WTC11 (cell line): Measurements from ENCODE around the gene NT5C1A. TPM values are rescaled to one million over a fixed set of nuclear protein-coding genes. Genes with fewer than 3 reads are reported as not detected.

Experiments used
- ATAC-seq: fragments of 200-7000 bp; cut with Tn5 transposase; 2 replicates; pipeline ENCODE4 v1.10.0; 2021; ENCODE audit warnings: mild to moderate bottlenecking, moderate library complexity
- CTCF ChIA-PET: fragments of 300-600 bp; sonication (Branson Sonifier 250); formaldehyde crosslinking; loops from one replicate; lab custom pipeline; 2021; ENCODE audit warnings: antibody characterized with exemption; lab: Charles Lee
- POLR2A ChIA-PET: fragments of 350-600 bp; sonication (Branson Sonifier 250); formaldehyde crosslinking; loops from one replicate; lab custom pipeline; 2021; ENCODE audit warnings: antibody characterized with exemption; lab: Charles Lee
- DNase-seq: peaks from one replicate; pipeline ENCODE4 v3.0.0; 2021; ENCODE audit warnings: low spot score
- H3K27ac Mint-ChIP-seq: 2 replicates; pipeline ENCODE4 v1.8.0; 2021; ENCODE audit warnings: mixed read lengths
- H3K27me3 Mint-ChIP-seq: 2 replicates; pipeline ENCODE4 v1.8.0; 2021; ENCODE audit warnings: low read depth, mild to moderate bottlenecking, moderate library complexity, mixed read lengths
- H3K36me3 Mint-ChIP-seq: 2 replicates; pipeline ENCODE4 v1.8.0; 2021; ENCODE audit warnings: mixed read lengths
- H3K4me1 Mint-ChIP-seq: 2 replicates; pipeline ENCODE4 v1.8.0; 2022; ENCODE audit warnings: mixed read lengths
- H3K4me3 Mint-ChIP-seq: 2 replicates; pipeline ENCODE4 v1.8.0; 2021; ENCODE audit warnings: mild to moderate bottlenecking, moderate library complexity, mixed read lengths
- H3K9me3 Mint-ChIP-seq: 2 replicates; pipeline ENCODE4 v1.8.0; 2021; ENCODE audit warnings: mixed read lengths
- CBFB ChIP-seq: sonication (generic); formaldehyde crosslinking; IDR thresholded peaks from 2 replicates; pipeline ENCODE4 v1.8.1; 2022; ENCODE audit warnings: mild to moderate bottlenecking, low read depth, missing genetic modification reagents
- CREM ChIP-seq: sonication (generic); formaldehyde crosslinking; IDR thresholded peaks from 2 replicates; pipeline ENCODE4 v1.8.1; 2022; ENCODE audit warnings: mild to moderate bottlenecking, missing genetic modification reagents, moderate library complexity
- ETV6 ChIP-seq: sonication (generic); formaldehyde crosslinking; IDR thresholded peaks from 2 replicates; pipeline ENCODE4 v1.8.1; 2022; ENCODE audit warnings: mild to moderate bottlenecking, missing genetic modification reagents
- FOXP1 ChIP-seq: sonication (generic); formaldehyde crosslinking; IDR thresholded peaks from 2 replicates; pipeline ENCODE4 v1.8.0; 2022; ENCODE audit warnings: missing genetic modification reagents, mild to moderate bottlenecking, moderate library complexity, borderline replicate concordance
- MYBL2 ChIP-seq: sonication (generic); formaldehyde crosslinking; IDR thresholded peaks from 2 replicates; pipeline ENCODE4 v1.8.1; 2023; ENCODE audit warnings: mild to moderate bottlenecking, moderate library complexity, missing genetic modification reagents
- RELA ChIP-seq: sonication (generic); formaldehyde crosslinking; IDR thresholded peaks from 2 replicates; pipeline ENCODE4 v1.8.1; 2022; ENCODE audit warnings: missing genetic modification reagents, mild to moderate bottlenecking, borderline replicate concordance
- SOX15 ChIP-seq: fragments of 250-450 bp; sonication (Bioruptor Pico); IDR thresholded peaks from 2 replicates; pipeline ENCODE4 v1.9.0; 2021; ENCODE audit warnings: mild to moderate bottlenecking
- TCF7 ChIP-seq: sonication (generic); formaldehyde crosslinking; IDR thresholded peaks from 2 replicates; pipeline ENCODE4 v1.8.0; 2022; ENCODE audit warnings: mild to moderate bottlenecking, low read depth, missing genetic modification reagents, moderate library complexity
- TEAD1 ChIP-seq: sonication (generic); formaldehyde crosslinking; IDR thresholded peaks from 2 replicates; pipeline ENCODE4 v1.8.0; 2022; ENCODE audit warnings: mild to moderate bottlenecking, missing genetic modification reagents
- ZBTB21 ChIP-seq: sonication (generic); formaldehyde crosslinking; IDR thresholded peaks from 2 replicates; pipeline ENCODE4 v1.8.1; 2023; ENCODE audit warnings: mild to moderate bottlenecking, missing genetic modification reagents, borderline replicate concordance
- ZNF121 ChIP-seq: sonication (generic); formaldehyde crosslinking; IDR thresholded peaks from 2 replicates; pipeline ENCODE4 v1.8.0; 2023; ENCODE audit warnings: missing genetic modification reagents
- ZNF219 ChIP-seq: sonication (generic); formaldehyde crosslinking; IDR thresholded peaks from 2 replicates; pipeline ENCODE4 v1.8.0; 2023; ENCODE audit warnings: missing genetic modification reagents, mild to moderate bottlenecking, borderline replicate concordance
- ZNF396 ChIP-seq: fragments of 250-450 bp; sonication (Bioruptor Pico); IDR thresholded peaks from 2 replicates; pipeline ENCODE4 v1.8.0; 2021; ENCODE audit warnings: mild to moderate bottlenecking, moderate library complexity, borderline replicate concordance
- ZNF423 ChIP-seq: fragments of 250-450 bp; sonication (Bioruptor Pico); IDR thresholded peaks from 2 replicates; pipeline ENCODE4 v2.1.2; 2022; ENCODE audit warnings: mild to moderate bottlenecking, moderate library complexity
- total RNA-seq: library from RNA; stranded (reverse); gene quantifications from 3 replicates; pipeline ENCODE4 v1.2.3, GENCODE V29; 2021
- TF ChIP-seq, protein P1 (sequence below): sonication (generic); formaldehyde crosslinking; IDR thresholded peaks from 2 replicates; pipeline ENCODE4 v1.8.1; 2023; ENCODE audit warnings: mild to moderate bottlenecking, missing genetic modification reagents, moderate library complexity
- TF ChIP-seq, protein P2 (sequence below): sonication (generic); formaldehyde crosslinking; IDR thresholded peaks from 2 replicates; pipeline ENCODE4 v1.8.1; 2022; ENCODE audit warnings: low read depth, missing genetic modification reagents, borderline replicate concordance
- TF ChIP-seq, protein P3 (sequence below): fragments of 250-450 bp; sonication (Bioruptor Pico); IDR thresholded peaks from 2 replicates; pipeline ENCODE4 v1.9.0; 2021; ENCODE audit warnings: mild to moderate bottlenecking
- TF ChIP-seq, protein P4 (sequence below): fragments of 250-450 bp; sonication (Bioruptor Pico); IDR thresholded peaks from 2 replicates; pipeline ENCODE4 v1.8.0; 2021; ENCODE audit warnings: mild to moderate bottlenecking
- TF ChIP-seq, protein P5 (sequence below): sonication (generic); formaldehyde crosslinking; IDR thresholded peaks from 2 replicates; pipeline ENCODE4 v1.8.1; 2022; ENCODE audit warnings: missing genetic modification reagents, borderline replicate concordance
- TF ChIP-seq, protein P6 (sequence below): fragments of 250-450 bp; sonication (Bioruptor Pico); IDR thresholded peaks from 2 replicates; pipeline ENCODE4 v1.9.0; 2021; ENCODE audit warnings: mild to moderate bottlenecking
- TF ChIP-seq, protein P7 (sequence below): fragments of 250-450 bp; sonication (Bioruptor Pico); conservative IDR thresholded peaks from 2 replicates; pipeline ENCODE4 v1.9.0; 2021; ENCODE audit warnings: mild to moderate bottlenecking
- TF ChIP-seq, protein P8 (sequence below): fragments of 250-450 bp; sonication (Bioruptor Pico); IDR thresholded peaks from 2 replicates; pipeline ENCODE4 v1.9.0; 2021; ENCODE audit warnings: moderate library complexity, mild to moderate bottlenecking, inconsistent platforms, borderline replicate concordance

NT5C1A gene
- total RNA-seq, 1 experiment from 2014 or later = not detected

DNA sequence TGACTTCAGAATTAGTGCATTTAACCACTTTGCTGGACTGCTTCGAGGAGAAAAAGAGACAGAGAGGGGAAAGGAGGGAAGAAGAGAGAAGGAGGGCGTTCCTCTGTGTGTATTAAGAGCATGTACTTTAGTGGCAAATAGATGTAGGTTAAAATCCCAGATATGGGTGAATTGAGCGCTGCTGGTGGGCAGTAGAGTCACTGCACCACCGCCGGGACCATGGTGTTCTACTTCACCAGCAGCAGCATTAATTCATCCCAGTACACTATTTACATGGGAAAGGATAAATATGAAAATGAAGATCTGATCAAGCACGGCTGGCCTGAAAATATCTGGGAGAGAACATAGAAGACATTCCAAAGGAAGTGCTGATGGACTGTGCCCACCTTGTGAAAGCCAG lies 45.9 kb upstream of the NT5C1A start:
- H3K36me3 Mint-ChIP-seq = no peaks in the 10 kb centered on the region
- DNase-seq (no peak), ATAC-seq (no peak)
- H3K27me3 Mint-ChIP-seq = peaks cover 97% of the 10 kb centered on the region
- H3K4me3 Mint-ChIP-seq = no peak overlapping the region
- POLR2A ChIA-PET = no interaction called here
- TF ChIP-seq, protein P1, sequence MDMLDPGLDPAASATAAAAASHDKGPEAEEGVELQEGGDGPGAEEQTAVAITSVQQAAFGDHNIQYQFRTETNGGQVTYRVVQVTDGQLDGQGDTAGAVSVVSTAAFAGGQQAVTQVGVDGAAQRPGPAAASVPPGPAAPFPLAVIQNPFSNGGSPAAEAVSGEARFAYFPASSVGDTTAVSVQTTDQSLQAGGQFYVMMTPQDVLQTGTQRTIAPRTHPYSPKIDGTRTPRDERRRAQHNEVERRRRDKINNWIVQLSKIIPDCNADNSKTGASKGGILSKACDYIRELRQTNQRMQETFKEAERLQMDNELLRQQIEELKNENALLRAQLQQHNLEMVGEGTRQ = no peak
- TF ChIP-seq, protein P2, sequence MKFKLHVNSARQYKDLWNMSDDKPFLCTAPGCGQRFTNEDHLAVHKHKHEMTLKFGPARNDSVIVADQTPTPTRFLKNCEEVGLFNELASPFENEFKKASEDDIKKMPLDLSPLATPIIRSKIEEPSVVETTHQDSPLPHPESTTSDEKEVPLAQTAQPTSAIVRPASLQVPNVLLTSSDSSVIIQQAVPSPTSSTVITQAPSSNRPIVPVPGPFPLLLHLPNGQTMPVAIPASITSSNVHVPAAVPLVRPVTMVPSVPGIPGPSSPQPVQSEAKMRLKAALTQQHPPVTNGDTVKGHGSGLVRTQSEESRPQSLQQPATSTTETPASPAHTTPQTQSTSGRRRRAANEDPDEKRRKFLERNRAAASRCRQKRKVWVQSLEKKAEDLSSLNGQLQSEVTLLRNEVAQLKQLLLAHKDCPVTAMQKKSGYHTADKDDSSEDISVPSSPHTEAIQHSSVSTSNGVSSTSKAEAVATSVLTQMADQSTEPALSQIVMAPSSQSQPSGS (CRISPR knock-in tag) = no peak
- TF ChIP-seq FOXP1 = no peak
- no peak for TF ChIP-seq CBFB (CRISPR knock-in tag)
- TF ChIP-seq, protein P3, sequence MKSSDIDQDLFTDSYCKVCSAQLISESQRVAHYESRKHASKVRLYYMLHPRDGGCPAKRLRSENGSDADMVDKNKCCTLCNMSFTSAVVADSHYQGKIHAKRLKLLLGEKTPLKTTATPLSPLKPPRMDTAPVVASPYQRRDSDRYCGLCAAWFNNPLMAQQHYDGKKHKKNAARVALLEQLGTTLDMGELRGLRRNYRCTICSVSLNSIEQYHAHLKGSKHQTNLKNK (CRISPR knock-in tag) = no peak
- TF ChIP-seq, protein P4, sequence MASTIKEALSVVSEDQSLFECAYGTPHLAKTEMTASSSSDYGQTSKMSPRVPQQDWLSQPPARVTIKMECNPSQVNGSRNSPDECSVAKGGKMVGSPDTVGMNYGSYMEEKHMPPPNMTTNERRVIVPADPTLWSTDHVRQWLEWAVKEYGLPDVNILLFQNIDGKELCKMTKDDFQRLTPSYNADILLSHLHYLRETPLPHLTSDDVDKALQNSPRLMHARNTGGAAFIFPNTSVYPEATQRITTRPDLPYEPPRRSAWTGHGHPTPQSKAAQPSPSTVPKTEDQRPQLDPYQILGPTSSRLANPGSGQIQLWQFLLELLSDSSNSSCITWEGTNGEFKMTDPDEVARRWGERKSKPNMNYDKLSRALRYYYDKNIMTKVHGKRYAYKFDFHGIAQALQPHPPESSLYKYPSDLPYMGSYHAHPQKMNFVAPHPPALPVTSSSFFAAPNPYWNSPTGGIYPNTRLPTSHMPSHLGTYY (CRISPR knock-in tag) = no peak
- no peak for TF ChIP-seq ZBTB21
- TF ChIP-seq, protein P5, sequence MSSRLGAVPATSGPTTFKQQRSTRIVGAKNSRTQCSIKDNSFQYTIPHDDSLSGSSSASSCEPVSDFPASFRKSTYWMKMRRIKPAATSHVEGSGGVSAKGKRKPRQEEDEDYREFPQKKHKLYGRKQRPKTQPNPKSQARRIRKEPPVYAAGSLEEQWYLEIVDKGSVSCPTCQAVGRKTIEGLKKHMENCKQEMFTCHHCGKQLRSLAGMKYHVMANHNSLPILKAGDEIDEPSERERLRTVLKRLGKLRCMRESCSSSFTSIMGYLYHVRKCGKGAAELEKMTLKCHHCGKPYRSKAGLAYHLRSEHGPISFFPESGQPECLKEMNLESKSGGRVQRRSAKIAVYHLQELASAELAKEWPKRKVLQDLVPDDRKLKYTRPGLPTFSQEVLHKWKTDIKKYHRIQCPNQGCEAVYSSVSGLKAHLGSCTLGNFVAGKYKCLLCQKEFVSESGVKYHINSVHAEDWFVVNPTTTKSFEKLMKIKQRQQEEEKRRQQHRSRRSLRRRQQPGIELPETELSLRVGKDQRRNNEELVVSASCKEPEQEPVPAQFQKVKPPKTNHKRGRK (CRISPR knock-in tag) = no peak
- TF ChIP-seq, protein P6, sequence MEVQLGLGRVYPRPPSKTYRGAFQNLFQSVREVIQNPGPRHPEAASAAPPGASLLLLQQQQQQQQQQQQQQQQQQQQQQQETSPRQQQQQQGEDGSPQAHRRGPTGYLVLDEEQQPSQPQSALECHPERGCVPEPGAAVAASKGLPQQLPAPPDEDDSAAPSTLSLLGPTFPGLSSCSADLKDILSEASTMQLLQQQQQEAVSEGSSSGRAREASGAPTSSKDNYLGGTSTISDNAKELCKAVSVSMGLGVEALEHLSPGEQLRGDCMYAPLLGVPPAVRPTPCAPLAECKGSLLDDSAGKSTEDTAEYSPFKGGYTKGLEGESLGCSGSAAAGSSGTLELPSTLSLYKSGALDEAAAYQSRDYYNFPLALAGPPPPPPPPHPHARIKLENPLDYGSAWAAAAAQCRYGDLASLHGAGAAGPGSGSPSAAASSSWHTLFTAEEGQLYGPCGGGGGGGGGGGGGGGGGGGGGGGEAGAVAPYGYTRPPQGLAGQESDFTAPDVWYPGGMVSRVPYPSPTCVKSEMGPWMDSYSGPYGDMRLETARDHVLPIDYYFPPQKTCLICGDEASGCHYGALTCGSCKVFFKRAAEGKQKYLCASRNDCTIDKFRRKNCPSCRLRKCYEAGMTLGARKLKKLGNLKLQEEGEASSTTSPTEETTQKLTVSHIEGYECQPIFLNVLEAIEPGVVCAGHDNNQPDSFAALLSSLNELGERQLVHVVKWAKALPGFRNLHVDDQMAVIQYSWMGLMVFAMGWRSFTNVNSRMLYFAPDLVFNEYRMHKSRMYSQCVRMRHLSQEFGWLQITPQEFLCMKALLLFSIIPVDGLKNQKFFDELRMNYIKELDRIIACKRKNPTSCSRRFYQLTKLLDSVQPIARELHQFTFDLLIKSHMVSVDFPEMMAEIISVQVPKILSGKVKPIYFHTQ (CRISPR knock-in tag) = no peak
- TF ChIP-seq CREM (CRISPR knock-in tag) = no peak
- no peak for TF ChIP-seq ETV6
- TF ChIP-seq RELA (CRISPR knock-in tag) = no peak
- no peak for TF ChIP-seq TCF7 (CRISPR knock-in tag)
- TF ChIP-seq MYBL2 = no peak
- TF ChIP-seq ZNF219 (CRISPR knock-in tag) = no peak
- TF ChIP-seq TEAD1 (CRISPR knock-in tag) = no peak
- no peak for TF ChIP-seq ZNF423 (CRISPR knock-in tag)
- H3K27ac Mint-ChIP-seq = no peak overlapping the region
- H3K9me3 Mint-ChIP-seq = no peaks in the 10 kb centered on the region
- H3K4me1 Mint-ChIP-seq = no peaks in the 10 kb centered on the region
- CTCF ChIA-PET = interaction anchor here (3.7 kb wide), 1 partner anchor 46 kb away, joined by 35 read pairs; the partner anchor contains the start of gene NT5C1A

DNA sequence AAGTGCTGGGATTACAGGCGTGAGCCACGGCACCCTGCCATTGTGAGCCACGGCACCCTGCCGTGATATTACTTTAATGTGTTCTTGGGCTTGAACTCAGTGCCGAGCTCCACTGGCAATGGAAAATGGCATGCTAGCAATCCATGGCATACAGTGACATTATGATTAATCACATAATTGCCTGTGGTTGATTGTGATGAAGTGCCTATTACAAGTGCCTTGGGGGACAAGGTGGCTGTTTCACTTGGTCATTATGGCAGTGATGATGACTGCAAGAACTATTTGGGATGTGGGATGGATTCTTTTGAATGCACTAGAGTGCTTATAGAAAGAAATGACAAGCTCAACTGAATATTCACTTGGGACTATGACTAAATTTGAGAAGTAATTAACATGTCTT lies 41.6 kb upstream of the NT5C1A start:
- ChIA-PET CTCF (interaction anchor here (2.0 to 4.2 kb wide), 3 partner anchors 12 to 107 kb away, joined by 8 to 62 read pairs (median 24); no protein-coding TSS in a partner anchor), POLR2A (no interaction called here)
- Mint-ChIP-seq H3K36me3 (no peaks in the 10 kb centered on the region), H3K9me3 (no peaks in the 10 kb centered on the region), H3K4me1 (peaks cover 12% of the 10 kb centered on the region), H3K4me3 (no peak overlapping the region), H3K27ac (no peak overlapping the region), H3K27me3 (peaks cover 100% of the 10 kb centered on the region)
- DNase-seq (no peak), ATAC-seq (no peak)
- TF ChIP-seq CBFB (CRISPR knock-in tag) = no peak
- TF ChIP-seq ZBTB21 = no peak
- no peak for TF ChIP-seq SOX15 (CRISPR knock-in tag)
- TF ChIP-seq, protein P7, sequence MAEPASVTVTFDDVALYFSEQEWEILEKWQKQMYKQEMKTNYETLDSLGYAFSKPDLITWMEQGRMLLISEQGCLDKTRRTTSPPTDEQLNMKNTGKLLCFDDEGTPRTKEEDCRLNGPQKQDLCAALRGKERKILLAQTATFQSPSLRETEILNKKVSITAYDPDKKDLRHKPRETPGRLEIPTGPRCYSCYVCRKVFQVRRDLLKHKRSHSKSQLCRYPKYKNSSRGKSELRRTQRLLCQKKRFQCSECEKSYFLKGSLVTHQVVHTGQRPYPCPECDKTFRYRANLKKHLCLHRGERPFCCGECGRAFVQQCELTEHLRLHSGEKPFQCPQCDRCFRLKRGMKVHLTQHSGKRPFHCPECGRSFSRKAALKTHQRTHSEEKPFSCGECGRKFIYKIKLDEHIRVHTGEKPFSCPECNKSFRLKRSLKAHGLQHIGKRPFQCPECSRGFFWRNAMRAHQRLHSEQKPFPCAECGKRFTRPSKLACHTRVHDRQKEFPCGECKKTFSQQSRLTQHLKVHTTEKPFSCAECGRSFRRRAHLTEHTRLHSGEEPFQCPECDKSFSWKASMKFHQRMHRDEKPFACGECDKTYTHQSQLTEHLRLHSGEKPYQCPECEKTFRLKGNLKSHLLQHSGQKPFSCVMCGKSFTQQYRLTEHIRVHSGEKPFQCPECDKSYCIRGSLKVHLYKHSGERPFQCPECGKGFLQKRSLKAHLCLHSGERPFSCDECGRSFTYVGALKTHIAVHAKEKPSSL (CRISPR knock-in tag) = no peak
- TF ChIP-seq ZNF396 (CRISPR knock-in tag) = no peak
- TF ChIP-seq, protein P8, sequence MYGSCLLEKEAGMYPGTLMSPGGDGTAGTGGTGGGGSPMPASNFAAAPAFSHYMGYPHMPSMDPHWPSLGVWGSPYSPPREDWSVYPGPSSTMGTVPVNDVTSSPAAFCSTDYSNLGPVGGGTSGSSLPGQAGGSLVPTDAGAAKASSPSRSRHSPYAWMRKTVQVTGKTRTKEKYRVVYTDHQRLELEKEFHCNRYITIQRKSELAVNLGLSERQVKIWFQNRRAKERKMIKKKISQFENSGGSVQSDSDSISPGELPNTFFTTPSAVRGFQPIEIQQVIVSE (CRISPR knock-in tag) = no peak
- TF ChIP-seq ZNF423 (CRISPR knock-in tag) = no peak
- no peak for TF ChIP-seq ZNF121 (CRISPR knock-in tag)
